HEK293 (cell line): ENCODE results near the gene SIRPB2.

Experiments used
- MYNN ChIP-seq: fragments of 450-650 bp; formaldehyde crosslinking; IDR thresholded peaks from 2 replicates; pipeline ENCODE4 v1.5.1; 2016; ENCODE audit warnings: missing biosample characterization, missing genetic modification characterization, borderline replicate concordance
- RBAK ChIP-seq: fragments of 450-650 bp; formaldehyde crosslinking; IDR thresholded peaks from 2 replicates; pipeline ENCODE4 v1.5.1; 2016; ENCODE audit warnings: missing biosample characterization, missing genetic modification characterization
- ZBTB7A ChIP-seq: fragments of 450-650 bp; formaldehyde crosslinking; IDR thresholded peaks from 2 replicates; pipeline ENCODE4 v1.5.1; 2016; ENCODE audit warnings: low read depth, missing biosample characterization, missing genetic modification characterization
- TF ChIP-seq, protein P1 (sequence below): fragments of 450-650 bp; formaldehyde crosslinking; IDR thresholded peaks from 2 replicates; pipeline ENCODE4 v1.5.1; 2016; ENCODE audit warnings: missing biosample characterization, missing genetic modification characterization

- TF ChIP-seq MYNN (tag by site-specific recombination) (no peak), ZBTB7A (tag by site-specific recombination) (no peak), RBAK (no peak)
- TF ChIP-seq, protein P1, sequence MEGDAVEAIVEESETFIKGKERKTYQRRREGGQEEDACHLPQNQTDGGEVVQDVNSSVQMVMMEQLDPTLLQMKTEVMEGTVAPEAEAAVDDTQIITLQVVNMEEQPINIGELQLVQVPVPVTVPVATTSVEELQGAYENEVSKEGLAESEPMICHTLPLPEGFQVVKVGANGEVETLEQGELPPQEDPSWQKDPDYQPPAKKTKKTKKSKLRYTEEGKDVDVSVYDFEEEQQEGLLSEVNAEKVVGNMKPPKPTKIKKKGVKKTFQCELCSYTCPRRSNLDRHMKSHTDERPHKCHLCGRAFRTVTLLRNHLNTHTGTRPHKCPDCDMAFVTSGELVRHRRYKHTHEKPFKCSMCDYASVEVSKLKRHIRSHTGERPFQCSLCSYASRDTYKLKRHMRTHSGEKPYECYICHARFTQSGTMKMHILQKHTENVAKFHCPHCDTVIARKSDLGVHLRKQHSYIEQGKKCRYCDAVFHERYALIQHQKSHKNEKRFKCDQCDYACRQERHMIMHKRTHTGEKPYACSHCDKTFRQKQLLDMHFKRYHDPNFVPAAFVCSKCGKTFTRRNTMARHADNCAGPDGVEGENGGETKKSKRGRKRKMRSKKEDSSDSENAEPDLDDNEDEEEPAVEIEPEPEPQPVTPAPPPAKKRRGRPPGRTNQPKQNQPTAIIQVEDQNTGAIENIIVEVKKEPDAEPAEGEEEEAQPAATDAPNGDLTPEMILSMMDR (tag by site-specific recombination), result no peak
These were observed 30.9 kb downstream of the SIRPB2 start for GRCh38 chr20:1460275-1460674.
